ENCODE data around the gene PLPPR3. TPM values are rescaled to one million over a fixed set of nuclear protein-coding genes. Genes with fewer than 3 reads are reported as not detected.
A peak's percentile ranks its signal among the peaks of the same experiment; 100 is the strongest.

PLPPR3 gene
- total and polyA plus RNA-seq, 9 of the 15 experiments (the other 6 are each of a cell fraction or from before 2014, with no cell fraction given): 0.01 to 48.2 (median 8.6) TPM

DNA sequence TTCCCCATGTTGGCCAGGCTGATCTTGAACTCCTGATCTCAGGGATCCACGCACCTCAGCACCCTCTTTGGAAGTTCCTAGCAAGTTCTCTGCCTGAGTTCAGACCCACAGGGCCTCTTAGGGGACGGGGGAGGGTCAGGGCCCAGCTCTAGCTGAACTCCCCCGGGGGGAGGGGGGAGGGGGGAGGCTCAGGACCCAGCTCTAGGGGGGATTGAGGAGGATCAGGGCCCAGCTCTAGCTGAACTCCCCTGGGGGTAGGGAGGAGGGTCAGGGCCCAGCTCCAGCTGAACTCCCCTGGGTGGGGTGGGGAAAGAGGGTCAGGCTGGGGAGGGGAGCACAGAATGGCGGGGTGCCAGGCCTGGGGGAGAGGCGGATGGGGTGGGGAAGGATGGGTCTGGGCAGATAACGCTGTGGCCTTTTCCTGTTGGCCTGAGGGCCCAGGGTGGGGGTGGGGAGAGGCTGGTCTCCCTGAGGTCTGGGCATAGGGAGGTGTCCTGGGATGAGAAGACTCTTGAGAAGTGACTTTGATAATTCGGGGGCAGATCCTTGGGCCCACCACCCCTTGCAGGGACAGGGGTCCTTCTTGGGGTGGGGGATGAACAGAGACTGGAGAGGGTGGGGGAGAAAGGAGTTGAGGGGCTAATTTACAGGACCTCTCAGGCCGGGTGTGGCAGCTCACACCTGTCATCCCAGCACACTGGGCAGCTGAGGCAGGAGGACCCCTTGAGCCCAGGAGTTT lies 30.0 kb downstream of the PLPPR3 start (continued):
- TF ChIP-seq KDM5B (IDR thresholded peaks at IDR 0.05; ENCODE audit: insufficient replicate concordance, low read depth, low read length): no peak
- TF ChIP-seq ARNT (IDR thresholded peaks at IDR 0.05): no peak
- no peak for TF ChIP-seq RBM15 (IDR thresholded peaks at IDR 0.05; ENCODE audit: insufficient read depth, low read length)
- TF ChIP-seq, protein P1, sequence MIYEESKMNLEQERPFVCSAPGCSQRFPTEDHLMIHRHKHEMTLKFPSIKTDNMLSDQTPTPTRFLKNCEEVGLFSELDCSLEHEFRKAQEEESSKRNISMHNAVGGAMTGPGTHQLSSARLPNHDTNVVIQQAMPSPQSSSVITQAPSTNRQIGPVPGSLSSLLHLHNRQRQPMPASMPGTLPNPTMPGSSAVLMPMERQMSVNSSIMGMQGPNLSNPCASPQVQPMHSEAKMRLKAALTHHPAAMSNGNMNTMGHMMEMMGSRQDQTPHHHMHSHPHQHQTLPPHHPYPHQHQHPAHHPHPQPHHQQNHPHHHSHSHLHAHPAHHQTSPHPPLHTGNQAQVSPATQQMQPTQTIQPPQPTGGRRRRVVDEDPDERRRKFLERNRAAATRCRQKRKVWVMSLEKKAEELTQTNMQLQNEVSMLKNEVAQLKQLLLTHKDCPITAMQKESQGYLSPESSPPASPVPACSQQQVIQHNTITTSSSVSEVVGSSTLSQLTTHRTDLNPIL (CRISPR knock-in tag; IDR thresholded peaks at IDR 0.05): no peak
- TF ChIP-seq ZNF586 (CRISPR knock-in tag; conservative IDR thresholded peaks at IDR 0.05): no peak
- TF ChIP-seq, protein P2, sequence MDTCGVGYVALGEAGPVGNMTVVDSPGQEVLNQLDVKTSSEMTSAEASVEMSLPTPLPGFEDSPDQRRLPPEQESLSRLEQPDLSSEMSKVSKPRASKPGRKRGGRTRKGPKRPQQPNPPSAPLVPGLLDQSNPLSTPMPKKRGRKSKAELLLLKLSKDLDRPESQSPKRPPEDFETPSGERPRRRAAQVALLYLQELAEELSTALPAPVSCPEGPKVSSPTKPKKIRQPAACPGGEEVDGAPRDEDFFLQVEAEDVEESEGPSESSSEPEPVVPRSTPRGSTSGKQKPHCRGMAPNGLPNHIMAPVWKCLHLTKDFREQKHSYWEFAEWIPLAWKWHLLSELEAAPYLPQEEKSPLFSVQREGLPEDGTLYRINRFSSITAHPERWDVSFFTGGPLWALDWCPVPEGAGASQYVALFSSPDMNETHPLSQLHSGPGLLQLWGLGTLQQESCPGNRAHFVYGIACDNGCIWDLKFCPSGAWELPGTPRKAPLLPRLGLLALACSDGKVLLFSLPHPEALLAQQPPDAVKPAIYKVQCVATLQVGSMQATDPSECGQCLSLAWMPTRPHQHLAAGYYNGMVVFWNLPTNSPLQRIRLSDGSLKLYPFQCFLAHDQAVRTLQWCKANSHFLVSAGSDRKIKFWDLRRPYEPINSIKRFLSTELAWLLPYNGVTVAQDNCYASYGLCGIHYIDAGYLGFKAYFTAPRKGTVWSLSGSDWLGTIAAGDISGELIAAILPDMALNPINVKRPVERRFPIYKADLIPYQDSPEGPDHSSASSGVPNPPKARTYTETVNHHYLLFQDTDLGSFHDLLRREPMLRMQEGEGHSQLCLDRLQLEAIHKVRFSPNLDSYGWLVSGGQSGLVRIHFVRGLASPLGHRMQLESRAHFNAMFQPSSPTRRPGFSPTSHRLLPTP (IDR thresholded peaks at IDR 0.05; ENCODE audit: borderline replicate concordance, extremely low read depth, insufficient read length): no peak
- TF ChIP-seq U2AF1 (optimal IDR thresholded peaks at IDR 0.05; ENCODE audit: low read depth, low read length): no peak
- TF ChIP-seq TAF9B (IDR thresholded peaks at IDR 0.05; ENCODE audit: partially characterized antibody): no peak
- TF ChIP-seq DACH1 (IDR thresholded peaks at IDR 0.05; ENCODE audit: partially characterized antibody): peak; percentile 65
- TF ChIP-seq, protein P3, sequence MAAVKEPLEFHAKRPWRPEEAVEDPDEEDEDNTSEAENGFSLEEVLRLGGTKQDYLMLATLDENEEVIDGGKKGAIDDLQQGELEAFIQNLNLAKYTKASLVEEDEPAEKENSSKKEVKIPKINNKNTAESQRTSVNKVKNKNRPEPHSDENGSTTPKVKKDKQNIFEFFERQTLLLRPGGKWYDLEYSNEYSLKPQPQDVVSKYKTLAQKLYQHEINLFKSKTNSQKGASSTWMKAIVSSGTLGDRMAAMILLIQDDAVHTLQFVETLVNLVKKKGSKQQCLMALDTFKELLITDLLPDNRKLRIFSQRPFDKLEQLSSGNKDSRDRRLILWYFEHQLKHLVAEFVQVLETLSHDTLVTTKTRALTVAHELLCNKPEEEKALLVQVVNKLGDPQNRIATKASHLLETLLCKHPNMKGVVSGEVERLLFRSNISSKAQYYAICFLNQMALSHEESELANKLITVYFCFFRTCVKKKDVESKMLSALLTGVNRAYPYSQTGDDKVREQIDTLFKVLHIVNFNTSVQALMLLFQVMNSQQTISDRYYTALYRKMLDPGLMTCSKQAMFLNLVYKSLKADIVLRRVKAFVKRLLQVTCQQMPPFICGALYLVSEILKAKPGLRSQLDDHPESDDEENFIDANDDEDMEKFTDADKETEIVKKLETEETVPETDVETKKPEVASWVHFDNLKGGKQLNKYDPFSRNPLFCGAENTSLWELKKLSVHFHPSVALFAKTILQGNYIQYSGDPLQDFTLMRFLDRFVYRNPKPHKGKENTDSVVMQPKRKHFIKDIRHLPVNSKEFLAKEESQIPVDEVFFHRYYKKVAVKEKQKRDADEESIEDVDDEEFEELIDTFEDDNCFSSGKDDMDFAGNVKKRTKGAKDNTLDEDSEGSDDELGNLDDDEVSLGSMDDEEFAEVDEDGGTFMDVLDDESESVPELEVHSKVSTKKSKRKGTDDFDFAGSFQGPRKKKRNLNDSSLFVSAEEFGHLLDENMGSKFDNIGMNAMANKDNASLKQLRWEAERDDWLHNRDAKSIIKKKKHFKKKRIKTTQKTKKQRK (IDR thresholded peaks at IDR 0.05; ENCODE audit: borderline replicate concordance, low read depth, low read length): no peak
- no peak for TF ChIP-seq ZNF699 (CRISPR knock-in tag; IDR thresholded peaks at IDR 0.05; ENCODE audit: insufficient replicate concordance)
- TF ChIP-seq, protein P4, sequence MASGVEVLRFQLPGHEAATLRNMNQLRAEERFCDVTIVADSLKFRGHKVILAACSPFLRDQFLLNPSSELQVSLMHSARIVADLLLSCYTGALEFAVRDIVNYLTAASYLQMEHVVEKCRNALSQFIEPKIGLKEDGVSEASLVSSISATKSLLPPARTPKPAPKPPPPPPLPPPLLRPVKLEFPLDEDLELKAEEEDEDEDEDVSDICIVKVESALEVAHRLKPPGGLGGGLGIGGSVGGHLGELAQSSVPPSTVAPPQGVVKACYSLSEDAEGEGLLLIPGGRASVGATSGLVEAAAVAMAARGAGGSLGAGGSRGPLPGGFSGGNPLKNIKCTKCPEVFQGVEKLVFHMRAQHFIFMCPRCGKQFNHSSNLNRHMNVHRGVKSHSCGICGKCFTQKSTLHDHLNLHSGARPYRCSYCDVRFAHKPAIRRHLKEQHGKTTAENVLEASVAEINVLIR (CRISPR knock-in tag; IDR thresholded peaks at IDR 0.05): no peak
- TF ChIP-seq HMGN3 (IDR thresholded peaks at IDR 0.05; ENCODE audit: borderline replicate concordance, extremely low read depth, insufficient read length, low read depth, low read length): peak; percentile 48
- TF ChIP-seq KLF13 (tag; IDR thresholded peaks at IDR 0.05; ENCODE audit: borderline replicate concordance, low read depth): no peak
- TF ChIP-seq MTA1 (IDR thresholded peaks at IDR 0.05; ENCODE audit: borderline replicate concordance): no peak
- TF ChIP-seq ZNF253 (CRISPR knock-in tag; conservative IDR thresholded peaks at IDR 0.05): no peak
- no peak for TF ChIP-seq HNRNPUL1 (IDR thresholded peaks at IDR 0.05; ENCODE audit: low read length)
- TF ChIP-seq KLF1 (tag; IDR thresholded peaks at IDR 0.05): no peak
- no peak for TF ChIP-seq HDAC8 (tag; IDR thresholded peaks at IDR 0.05)

Data from K562 (cell line).